GM18951 (cell line): ENCODE measurements around the gene DIO3.

Experiments
- POLR2A ChIP-seq: IDR thresholded peaks from 4 replicates; pipeline ENCODE4 v1.6.1; 2011; ENCODE audit warnings: mild to moderate bottlenecking; ENCODE audit not compliant: insufficient read length, insufficient read depth; ENCODE audit errors: extremely low read depth
- in situ Hi-C: fragments of 300-500 bp; cut with MboI; formaldehyde crosslinking; loops from one replicate; pipeline ENCODE4 v1.12.0; 2022; ENCODE audit warnings: low sequenced_read_pairs, mixed read lengths, inconsistent platforms; ENCODE audit not compliant: unreplicated experiment

Gene DIO3

GRCh38 chr14:101573289-101573688, 12.0 kb downstream of the DIO3 start:
- in situ Hi-C loops: no loop called here
- TF ChIP-seq POLR2A: no peak

GRCh38 chr14:101575581-101575980, 14.3 kb downstream of the DIO3 start:
- in situ Hi-C loops: no loop called here
- no peak for TF ChIP-seq POLR2A

- in situ Hi-C loops: no loop called here
- TF ChIP-seq POLR2A: no peak
Observed at GRCh38 chr14:101577221-101577909, 16.1 kb downstream of the DIO3 start.

GRCh38 chr14:101578489-101578888, 17.2 kb downstream of the DIO3 start:
- in situ Hi-C loops: no loop called here
- no peak for TF ChIP-seq POLR2A

GRCh38 chr14:101579372-101580080, 18.2 kb downstream of the DIO3 start:
- TF ChIP-seq POLR2A: no peak
- in situ Hi-C loops: no loop called here

- in situ Hi-C loops: no loop called here
Observed at GRCh38 chr14:101581806-101582205, 20.5 kb downstream of the DIO3 start.

GRCh38 chr14:101582294-101582693, 21.0 kb downstream of the DIO3 start:
- no peak for TF ChIP-seq POLR2A

More at GRCh38 chr14:101581806-101582205, 20.5 kb downstream of the DIO3 start:
- no peak for TF ChIP-seq POLR2A

GRCh38 chr14:101583006-101583714, 21.9 kb downstream of the DIO3 start:
- no peak for TF ChIP-seq POLR2A
- in situ Hi-C loops: no loop called here

More at GRCh38 chr14:101582294-101582693, 21.0 kb downstream of the DIO3 start:
- in situ Hi-C loops: no loop called here

- in situ Hi-C loops: no loop called here
- no peak for TF ChIP-seq POLR2A
Observed at GRCh38 chr14:101583715-101584054, 22.4 kb downstream of the DIO3 start.

GRCh38 chr14:101584055-101584859, 23.0 kb downstream of the DIO3 start:
- TF ChIP-seq POLR2A: no peak
- in situ Hi-C loops: no loop called here

GRCh38 chr14:101585211-101585610, 23.9 kb downstream of the DIO3 start:
- in situ Hi-C loops: no loop called here
- TF ChIP-seq POLR2A: no peak

GRCh38 chr14:101586531-101587430, 25.5 kb downstream of the DIO3 start:
- no peak for TF ChIP-seq POLR2A
- in situ Hi-C loops: no loop called here
